ENCODE results near the gene FBXL7. TPM values are rescaled to one million over a fixed set of nuclear protein-coding genes. Genes with fewer than 3 reads are reported as not detected.

Gene FBXL7
- polyA plus RNA-seq, 3 donors, result not detected

- Mint-ChIP-seq H3K4me1 (no peaks in the 10 kb centered on the region), H3K9me3 (peaks cover 2 to 33% (median 7%) of the 10 kb centered on the region in 7 donors), H3K36me3 (no peaks in the 10 kb centered on the region), H3K4me3 (no peak overlapping the region), H3K27ac (no peak overlapping the region), H3K27me3 (ENCODE audit: low read depth in 3 of 3) (no peaks in the 10 kb centered on the region)
- Histone ChIP-seq H3K27me3 (ENCODE audit: control insufficient read depth in 2 of 2, insufficient read depth in 2 of 2, low read length in 2 of 2) (no peaks in the 10 kb centered on the region), H4K20me1 (ENCODE audit: insufficient read depth, low read length) (no peaks in the 10 kb centered on the region), H3K9me3 (replicated peaks in 1 of 2; ENCODE audit: control insufficient read depth in 1 of 2, insufficient read depth in 1 of 2, low read length in 2 of 2) (peaks cover 27 to 31% of the 10 kb centered on the region in 2 donors), H3K79me2 (ENCODE audit: insufficient read depth, low read length) (no peaks in the 10 kb centered on the region), H3K4me3 (replicated peaks in 1 of 3; ENCODE audit: low read depth in 2 of 3, low read length in 3 of 3) (no peak overlapping the region), H3K4me1 (ENCODE audit: control insufficient read depth in 1 of 2, insufficient read depth in 2 of 2, low read length in 2 of 2) (no peaks in the 10 kb centered on the region), H3K36me3 (replicated peaks in 1 of 2; ENCODE audit: control insufficient read depth in 1 of 2, insufficient read depth in 2 of 2, low read length in 2 of 2) (no peaks in the 10 kb centered on the region), H3K27ac (ENCODE audit: low read depth in 1 of 2, low read length in 2 of 2) (no peak overlapping the region), H2AFZ (ENCODE audit: insufficient read depth, low read depth, low read length, poor library complexity, severe bottlenecking) (no peak overlapping the region), H3K9ac (ENCODE audit: insufficient read depth, low read length, poor library complexity, severe bottlenecking) (no peak overlapping the region), H3K4me2 (replicated peaks; ENCODE audit: extremely low read depth, low read length, poor library complexity, severe bottlenecking) (no peak overlapping the region)
- TF ChIP-seq CTCF (IDR thresholded peaks at IDR 0.05), result no peak
- 92% methylated on average over 2 of the region's 5 CpGs for WGBS (ENCODE audit: insufficient coverage)
- intact Hi-C loops (cut with micrococcal nuclease), result no loop called here
- no peak for DNase-seq
Observed at GRCh38 chr5:15807871-15808270, 307.9 kb downstream of the FBXL7 start.

GRCh38 chr5:15808577-15808976 is 308.6 kb downstream of the FBXL7 start:
- Histone ChIP-seq H3K79me2 (ENCODE audit: insufficient read depth, low read length) (no peaks in the 10 kb centered on the region), H3K9ac (ENCODE audit: insufficient read depth, low read length, poor library complexity, severe bottlenecking) (no peak overlapping the region), H3K36me3 (replicated peaks in 1 of 2; ENCODE audit: control insufficient read depth in 1 of 2, insufficient read depth in 2 of 2, low read length in 2 of 2) (no peaks in the 10 kb centered on the region), H3K27me3 (ENCODE audit: control insufficient read depth in 2 of 2, insufficient read depth in 2 of 2, low read length in 2 of 2) (no peaks in the 10 kb centered on the region), H3K4me3 (replicated peaks in 1 of 3; ENCODE audit: low read depth in 2 of 3, low read length in 3 of 3) (no peak overlapping the region), H2AFZ (ENCODE audit: insufficient read depth, low read depth, low read length, poor library complexity, severe bottlenecking) (no peak overlapping the region), H3K9me3 (replicated peaks in 1 of 2; ENCODE audit: control insufficient read depth in 1 of 2, insufficient read depth in 1 of 2, low read length in 2 of 2) (peaks cover 27 to 31% of the 10 kb centered on the region in 2 donors), H3K4me2 (replicated peaks; ENCODE audit: extremely low read depth, low read length, poor library complexity, severe bottlenecking) (no peak overlapping the region), H4K20me1 (ENCODE audit: insufficient read depth, low read length) (no peaks in the 10 kb centered on the region), H3K4me1 (ENCODE audit: control insufficient read depth in 1 of 2, insufficient read depth in 2 of 2, low read length in 2 of 2) (no peaks in the 10 kb centered on the region), H3K27ac (ENCODE audit: low read depth in 1 of 2, low read length in 2 of 2) (no peak overlapping the region)
- DNase-seq, result no peak
- WGBS (ENCODE audit: insufficient coverage), result 76% methylated on average over 3 of the region's 3 CpGs
- H3K9me3 Mint-ChIP-seq, result peaks cover 2 to 30% (median 7%) of the 10 kb centered on the region in 7 donors
- H3K27ac Mint-ChIP-seq, result no peak overlapping the region
- no peaks in the 10 kb centered on the region for H3K27me3 Mint-ChIP-seq (ENCODE audit: low read depth in 3 of 3)
- intact Hi-C loops (cut with micrococcal nuclease), result no loop called here
- no peak overlapping the region for H3K4me3 Mint-ChIP-seq
- H3K36me3 Mint-ChIP-seq, result no peaks in the 10 kb centered on the region
- no peak for TF ChIP-seq CTCF (IDR thresholded peaks at IDR 0.05)
- H3K4me1 Mint-ChIP-seq, result no peaks in the 10 kb centered on the region

Measured in CD14-positive monocyte (primary cell).